Right atrium auricular region (tissue), 2 donors: ENCODE results near the gene MAP2. TPM values are rescaled to one million over a fixed set of nuclear protein-coding genes. Genes with fewer than 3 reads are reported as not detected.
"Not testable (repeated sequence)": the region's sequence is repeated elsewhere in the genome, so short reads cannot be mapped to it uniquely, and the experiment has no call there.

Experiments used
- DNase-seq: peaks from one replicate; pipeline ENCODE4 v3.0.0-alpha.2; 2019; ENCODE audit warnings: low spot score
- H3K27ac ChIP-seq, 2 donors: fragments of 200-600 bp; sonication (generic); 1 replicate in 1 of 2; 2 replicates in 1 of 2; pipeline ENCODE4 v1.5.1; 2016 to 2019
- H3K27me3 ChIP-seq, 2 donors: fragments of 200-600 bp; sonication (generic); one replicate each; pipeline versions ENCODE4 v1.5.1 to v1.6.0; 2017 to 2019
- H3K36me3 ChIP-seq: fragments of 200-600 bp; sonication (generic); one replicate; pipeline ENCODE4 v1.5.1; 2016
- H3K4me1 ChIP-seq, 2 donors: fragments of 200-600 bp; sonication (generic); one replicate each; pipeline versions ENCODE4 v1.5.1 to v1.6.0; 2017 to 2019
- H3K4me3 ChIP-seq, 2 donors: fragments of 200-600 bp; sonication (generic); 1 replicate in 1 of 2; 2 replicates in 1 of 2; pipeline ENCODE4 v1.5.1; 2017 to 2019; ENCODE audit warnings: mild to moderate bottlenecking in 1 of 2, moderate library complexity in 1 of 2
- H3K9me3 ChIP-seq, 2 donors: fragments of 200-600 bp; sonication (generic); one replicate each; pipeline ENCODE4 v1.5.1; 2019
- total RNA-seq, 2 donors: library from RNA; depleted of rRNA; stranded (reverse); fragments of >200 nt; gene quantifications; one replicate each; pipeline ENCODE4 v1.1.0, GENCODE V29; 2016
- TF ChIP-seq, protein P1 (sequence below), 2 donors: fragments of 200-600 bp; sonication (generic); IDR thresholded peaks; one replicate each; pipeline ENCODE4 v1.5.1; 2019; ENCODE audit warnings: antibody characterized with exemption in 2 of 2

MAP2 gene
- total RNA-seq, 2 donors from 2014 or later, result 6.5 to 6.7 TPM

- Histone ChIP-seq H3K36me3 (no peaks in the 10 kb centered on the region), H3K4me1 (peaks cover 0 to 13% of the 10 kb centered on the region in 2 donors), H3K4me3 (no peak overlapping the region), H3K27me3 (no peaks in the 10 kb centered on the region), H3K9me3 (no peaks in the 10 kb centered on the region), H3K27ac (no peak overlapping the region)
- DNase-seq, result no peak
- TF ChIP-seq, protein P1, sequence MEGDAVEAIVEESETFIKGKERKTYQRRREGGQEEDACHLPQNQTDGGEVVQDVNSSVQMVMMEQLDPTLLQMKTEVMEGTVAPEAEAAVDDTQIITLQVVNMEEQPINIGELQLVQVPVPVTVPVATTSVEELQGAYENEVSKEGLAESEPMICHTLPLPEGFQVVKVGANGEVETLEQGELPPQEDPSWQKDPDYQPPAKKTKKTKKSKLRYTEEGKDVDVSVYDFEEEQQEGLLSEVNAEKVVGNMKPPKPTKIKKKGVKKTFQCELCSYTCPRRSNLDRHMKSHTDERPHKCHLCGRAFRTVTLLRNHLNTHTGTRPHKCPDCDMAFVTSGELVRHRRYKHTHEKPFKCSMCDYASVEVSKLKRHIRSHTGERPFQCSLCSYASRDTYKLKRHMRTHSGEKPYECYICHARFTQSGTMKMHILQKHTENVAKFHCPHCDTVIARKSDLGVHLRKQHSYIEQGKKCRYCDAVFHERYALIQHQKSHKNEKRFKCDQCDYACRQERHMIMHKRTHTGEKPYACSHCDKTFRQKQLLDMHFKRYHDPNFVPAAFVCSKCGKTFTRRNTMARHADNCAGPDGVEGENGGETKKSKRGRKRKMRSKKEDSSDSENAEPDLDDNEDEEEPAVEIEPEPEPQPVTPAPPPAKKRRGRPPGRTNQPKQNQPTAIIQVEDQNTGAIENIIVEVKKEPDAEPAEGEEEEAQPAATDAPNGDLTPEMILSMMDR (IDR thresholded peaks at IDR 0.05), result no peak
These were observed 48.4 kb downstream of the MAP2 start for GRCh38 chr2:209472112-209472832.

DNA sequence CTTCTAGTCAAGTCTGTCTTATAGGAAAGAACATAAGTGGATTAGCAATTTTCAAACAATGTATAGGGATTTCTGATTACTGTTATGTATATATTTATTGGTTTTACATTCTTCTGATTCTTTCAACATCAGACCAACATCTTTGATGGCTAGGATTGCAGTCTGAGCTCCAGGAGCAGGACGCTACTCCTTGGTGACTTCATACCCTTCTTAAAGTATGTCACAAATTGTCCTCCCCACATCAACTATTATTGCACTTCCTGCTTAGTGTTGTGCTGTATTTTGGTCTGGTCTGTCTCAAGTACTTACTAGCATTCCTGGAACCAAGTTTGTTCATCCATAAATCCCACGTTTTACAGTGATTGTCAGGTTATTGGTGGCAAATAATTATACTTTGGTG is 49.0 kb downstream of the MAP2 start:
- H3K4me1 ChIP-seq, result peaks cover 0 to 13% of the 10 kb centered on the region in 2 donors
- H3K27ac ChIP-seq, result no peak overlapping the region
- H3K9me3 ChIP-seq, result no peaks in the 10 kb centered on the region
- no peak overlapping the region for H3K4me3 ChIP-seq
- no peaks in the 10 kb centered on the region for H3K27me3 ChIP-seq
- H3K36me3 ChIP-seq, result no peaks in the 10 kb centered on the region
- TF ChIP-seq, protein P1 (IDR thresholded peaks at IDR 0.05), result no peak
- no peak for DNase-seq

GRCh38 chr2:209473930-209474419 is 50.1 kb downstream of the MAP2 start:
- Histone ChIP-seq H3K36me3 (no peaks in the 10 kb centered on the region), H3K9me3 (no peaks in the 10 kb centered on the region), H3K27me3 (no peaks in the 10 kb centered on the region), H3K27ac (peak overlapping the region in 1 of 2 donors; percentile 5), H3K4me3 (no peak overlapping the region), H3K4me1 (peaks cover 0 to 13% of the 10 kb centered on the region in 2 donors)
- DNase-seq, result no peak
- TF ChIP-seq, protein P1 (IDR thresholded peaks at IDR 0.05), result no peak

GRCh38 chr2:209474960-209475359 is 51.1 kb downstream of the MAP2 start:
- no peaks in the 10 kb centered on the region for H3K9me3 ChIP-seq
- H3K27me3 ChIP-seq, result no peaks in the 10 kb centered on the region
- no peak overlapping the region for H3K4me3 ChIP-seq
- peaks cover 0 to 13% of the 10 kb centered on the region in 2 donors for H3K4me1 ChIP-seq
- DNase-seq, result no peak
- H3K36me3 ChIP-seq, result no peaks in the 10 kb centered on the region
- TF ChIP-seq, protein P1 (IDR thresholded peaks at IDR 0.05), result no peak
- H3K27ac ChIP-seq, result no peak overlapping the region

DNA sequence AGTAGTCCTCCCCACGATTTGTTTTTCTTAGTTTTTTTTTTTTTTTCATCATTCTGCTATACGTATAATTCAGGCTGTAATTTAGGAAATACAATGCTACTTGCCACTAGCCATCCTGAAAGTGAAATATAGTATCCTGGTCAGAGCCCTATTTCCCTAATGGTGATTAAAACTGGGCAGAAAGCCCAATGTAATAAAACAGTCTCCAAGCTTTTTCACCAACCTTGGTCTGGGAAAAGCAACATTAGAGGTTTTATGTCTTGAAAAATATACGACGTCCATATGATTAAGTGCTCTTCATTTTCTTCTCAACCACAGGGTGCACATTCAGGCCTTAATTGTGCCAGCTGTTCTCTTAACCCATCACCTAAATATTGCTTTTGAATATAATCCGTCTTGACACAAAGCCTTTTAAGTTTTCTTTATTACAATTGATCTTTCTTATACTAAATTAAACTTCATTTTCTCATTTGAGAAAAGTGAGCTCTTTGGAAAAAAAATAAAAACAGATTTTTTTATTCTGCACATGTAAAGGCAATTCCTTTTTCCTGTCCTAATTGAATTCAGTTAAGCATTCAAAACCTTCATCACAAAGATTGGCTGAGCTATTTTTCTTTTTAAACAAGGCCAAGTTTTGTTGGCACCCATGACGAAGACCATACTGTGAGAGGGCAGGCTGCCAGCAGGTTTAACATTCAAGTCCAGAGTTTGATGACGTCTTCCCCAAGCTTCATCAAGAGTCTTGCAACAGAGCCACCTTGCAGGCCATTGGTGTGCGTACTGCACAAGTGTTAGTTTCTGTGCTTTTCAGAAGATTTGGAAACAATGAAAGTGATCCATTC is 52.7 kb downstream of the MAP2 start:
- TF ChIP-seq, protein P1 (IDR thresholded peaks at IDR 0.05), result no peak
- DNase-seq, result no peak

DNA sequence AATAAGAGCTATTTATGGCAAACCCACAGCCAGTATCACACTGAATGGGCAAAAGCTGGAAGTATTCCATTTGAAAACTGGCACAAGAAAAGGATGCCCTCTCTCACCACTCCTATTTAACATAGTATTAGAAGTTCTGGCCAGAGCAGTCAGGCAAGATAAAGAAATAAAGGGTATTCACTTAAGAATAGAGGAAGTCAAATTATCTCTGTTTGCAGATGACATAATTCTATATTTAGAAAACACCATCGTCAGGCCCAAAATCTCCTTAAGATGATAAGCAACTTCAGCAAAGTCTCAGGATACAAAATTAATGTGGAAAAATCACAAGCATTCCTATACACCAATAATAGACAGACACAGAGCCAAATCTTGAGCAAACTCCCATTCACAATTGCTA is 68.4 kb downstream of the MAP2 start:
- H3K9me3 ChIP-seq, H3K36me3 ChIP-seq, H3K27ac ChIP-seq, H3K4me3 ChIP-seq, H3K27me3 ChIP-seq, DNase-seq: not testable (repeated sequence)
- H3K4me1 ChIP-seq, result peaks cover 0 to 19% of the 10 kb centered on the region in 2 donors

More for the DNA sequence above, 52.7 kb downstream of the MAP2 start:
- Histone ChIP-seq H3K27me3 (no peaks in the 10 kb centered on the region), H3K9me3 (no peaks in the 10 kb centered on the region), H3K4me1 (peaks cover 0 to 13% of the 10 kb centered on the region in 2 donors), H3K4me3 (no peak overlapping the region), H3K27ac (no peak overlapping the region), H3K36me3 (no peaks in the 10 kb centered on the region)

- Histone ChIP-seq H3K9me3 (peaks cover 0 to 21% of the 10 kb centered on the region in 2 donors), H3K27ac (peak overlapping the region; percentile 77 to 79), H3K4me1 (peaks cover 0 to 25% of the 10 kb centered on the region in 2 donors)
- H3K27me3 ChIP-seq, H3K36me3 ChIP-seq, H3K4me3 ChIP-seq, DNase-seq: not testable (repeated sequence)
These were observed 71.3 kb downstream of the MAP2 start for GRCh38 chr2:209495068-209495620.
